HG03196 (cell line): ENCODE data around the gene RAB8A.
"Not testable (repeated sequence)": the region's sequence is repeated elsewhere in the genome, so short reads cannot be mapped to it uniquely, and the experiment has no call there.

Source experiments
- ATAC-seq: cut with Tn5 transposase; IDR thresholded peaks from one replicate; pipeline ENCODE4 v1.9.1; 2021; ENCODE audit not compliant: unreplicated experiment

The RAB8A gene

GRCh38 chr19:16167055-16167454, 55.4 kb downstream of the RAB8A start:
- no peak for ATAC-seq

GRCh38 chr19:16168465-16169081, 56.9 kb downstream of the RAB8A start:
- no peak for ATAC-seq

- no peak for ATAC-seq
Measured at GRCh38 chr19:16170134-16170533, 58.4 kb downstream of the RAB8A start.

GRCh38 chr19:16175954-16176353, 64.3 kb downstream of the RAB8A start:
- ATAC-seq, result no peak

- not testable (repeated sequence) for ATAC-seq
Measured at GRCh38 chr19:16178866-16179265, 67.2 kb downstream of the RAB8A start.

GRCh38 chr19:16180611-16181010, 68.9 kb downstream of the RAB8A start:
- no peak for ATAC-seq
